Spleen (tissue), 11 donors: ENCODE measurements around the gene PCBP3. TPM values are rescaled to one million over a fixed set of nuclear protein-coding genes. Genes with fewer than 3 reads are reported as not detected.
A peak's percentile ranks its signal among the peaks of the same experiment; 100 is the strongest.

ENCODE experiments used
- DNase-seq: peaks from one replicate; pipeline ENCODE4 v3.0.0-alpha.2; 2020
- H3K27ac ChIP-seq, 8 donors: fragments of 200-600 bp; sonication (generic) in 7 of 8; 1 replicate in 4 of 8; 2 replicates in 4 of 8; pipeline versions ENCODE4 v1.5.0 to v1.8.0; 2016 to 2021; ENCODE audit warnings: inconsistent platforms in 4 of 8, mild to moderate bottlenecking in 4 of 8, moderate library complexity in 1 of 8
- H3K27me3 ChIP-seq, 7 donors: fragments of 200-600 bp; sonication (generic) in 6 of 7; replicated peaks in 1 of 7; 1 replicate in 4 of 7; 2 replicates in 3 of 7; pipeline versions ENCODE4 v1.5.0 to v1.8.0; 2016 to 2021; ENCODE audit warnings: inconsistent platforms in 3 of 7, mild to moderate bottlenecking in 1 of 7
- H3K36me3 ChIP-seq, 6 donors: fragments of 200-600 bp; sonication (generic) in 5 of 6; 1 replicate in 4 of 6; 2 replicates in 2 of 6; pipeline versions ENCODE4 v1.5.0 to v1.8.0; 2016 to 2021; ENCODE audit warnings: inconsistent platforms in 2 of 6
- H3K4me1 ChIP-seq, 6 donors: fragments of 200-600 bp; sonication (generic) in 5 of 6; 1 replicate in 3 of 6; 2 replicates in 3 of 6; pipeline versions ENCODE4 v1.5.0 to v1.8.0; 2016 to 2021; ENCODE audit warnings: inconsistent platforms in 3 of 6
- H3K4me3 ChIP-seq, 8 donors: fragments of 200-600 bp; sonication (generic) in 7 of 8; 1 replicate in 4 of 8; 2 replicates in 4 of 8; pipeline versions ENCODE4 v1.5.0 to v1.8.0; 2016 to 2021; ENCODE audit warnings: inconsistent platforms in 4 of 8, mild to moderate bottlenecking in 4 of 8, moderate library complexity in 2 of 8
- H3K9me3 ChIP-seq, 8 donors: fragments of 200-600 bp; sonication (generic) in 7 of 8; 1 replicate in 4 of 8; 2 replicates in 4 of 8; pipeline versions ENCODE4 v1.5.0 to v1.8.0; 2016 to 2021; ENCODE audit warnings: inconsistent platforms in 4 of 8
- CTCF ChIP-seq, 11 experiments: fragments of 200-600 bp in 7 of 11; fragments of 450-650 bp in 4 of 11; sonication (generic) in 4 of 11; IDR thresholded peaks in 8 of 11; conservative IDR thresholded peaks in 3 of 11; 1 replicate in 7 of 11; 2 replicates in 4 of 11; pipeline versions ENCODE4 v1.4.0 to v1.8.0; 2016 to 2021; ENCODE audit warnings: antibody characterized with exemption in 11 of 11, inconsistent platforms in 4 of 11, mild to moderate bottlenecking in 1 of 11
- POLR2A ChIP-seq, 3 donors: fragments of 450-650 bp; IDR thresholded peaks; one replicate each; pipeline ENCODE4 v1.5.1; 2017; ENCODE audit warnings: antibody characterized with exemption in 3 of 3, mild to moderate bottlenecking in 1 of 3
- POLR2AphosphoS5 ChIP-seq, 3 donors: sonication (generic); formaldehyde crosslinking; IDR thresholded peaks; one replicate each; pipeline ENCODE4 v1.5.1; 2017; ENCODE audit warnings: antibody characterized with exemption in 3 of 3
- WGBS, 5 donors: extraction: QIAGEN DNeasy Blood & Tissue Kit in 3 of 5; methylation state at CpG; one replicate each; pipeline versions ENCODE4 v1.1.5 to v1.1.7; 2013 to 2018; 5-methylcytosine and 5-hydroxymethylcytosine counted together
- intact Hi-C: fragments of 100-400 bp; cut with DNase I; formaldehyde crosslinking; loops from one replicate; pipeline ENCODE4 v1.15.0; 2023; ENCODE audit warnings: low total_unique reads
- polyA plus RNA-seq, 3 donors: library from polyadenylated mRNA; stranded (reverse); fragments of 200-250 nt; gene quantifications; one replicate each; pipeline ENCODE4 v1.2.1, GENCODE V29; 2013
- total RNA-seq, 7 donors: library from RNA; depleted of rRNA in 3 of 7; stranded (reverse); fragments of >200 nt in 3 of 7; fragmentation: NEBNext Ultra II Directional in 4 of 7; extraction: Animal tissue kit (Norgen Biotek cat#: 25700) in 4 of 7; gene quantifications; one replicate each; pipeline versions ENCODE4 v1.1.0 to v1.2.1, GENCODE V29; 2016 to 2021
- donor health status: healthy with polysubstance abuse.
- donor health status: DM: no; HTN: no; CAD: no; lungs with moderate emphysema.
- donor health status: DM: no; HTN: no; CAD: no.
- donor health status: Bipolar disorder and iron deficiency.
- donor health status: healthy.
- donor health status: DM: no; HTN: no; CAD: no.
- donor health status: DM: yes; HTN: yes; CAD: no.

Gene PCBP3
- total and polyA plus RNA-seq, 10 donors, result 4.2 to 31.6 (median 15.2) TPM

- Histone ChIP-seq H3K27me3 (no peaks in the 10 kb centered on the region), H3K27ac (no peak overlapping the region), H3K9me3 (no peaks in the 10 kb centered on the region), H3K36me3 (peaks cover 0 to 48% (median 3%) of the 10 kb centered on the region in 6 donors), H3K4me3 (no peak overlapping the region), H3K4me1 (no peaks in the 10 kb centered on the region)
- WGBS, 5 donors, result 91 to 98% (median 93%) methylated on average over 13 of the region's 13 CpGs
- peak; percentile 44 for DNase-seq
- intact Hi-C loops, result no loop called here
- TF ChIP-seq POLR2AphosphoS5 (IDR thresholded peaks at IDR 0.05), result no peak
- no peak for TF ChIP-seq CTCF (IDR thresholded peaks at IDR 0.05 in 8 of 11, conservative IDR thresholded peaks at IDR 0.05 in 3 of 11)
- no peak for TF ChIP-seq POLR2A (IDR thresholded peaks at IDR 0.05)
Observed at GRCh38 chr21:45906859-45907258, 263.3 kb downstream of the PCBP3 start.

GRCh38 chr21:45908536-45909237, 265.2 kb downstream of the PCBP3 start:
- Histone ChIP-seq H3K27ac (no peak overlapping the region), H3K4me1 (no peaks in the 10 kb centered on the region), H3K36me3 (peaks cover 0 to 45% (median 0%) of the 10 kb centered on the region in 6 donors), H3K9me3 (no peaks in the 10 kb centered on the region), H3K27me3 (no peaks in the 10 kb centered on the region), H3K4me3 (no peak overlapping the region)
- intact Hi-C loops, result no loop called here
- TF ChIP-seq POLR2A (IDR thresholded peaks at IDR 0.05) (no peak), CTCF (IDR thresholded peaks at IDR 0.05 in 8 of 11, conservative IDR thresholded peaks at IDR 0.05 in 3 of 11) (no peak), POLR2AphosphoS5 (IDR thresholded peaks at IDR 0.05) (no peak)
- no peak for DNase-seq
- WGBS, 5 donors, result 90 to 95% (median 92%) methylated on average over 27 of the region's 27 CpGs

GRCh38 chr21:45909238-45909988, 265.9 kb downstream of the PCBP3 start:
- Histone ChIP-seq H3K27ac (no peak overlapping the region), H3K9me3 (no peaks in the 10 kb centered on the region), H3K36me3 (peaks cover 0 to 44% (median 0%) of the 10 kb centered on the region in 6 donors), H3K4me3 (no peak overlapping the region), H3K4me1 (no peaks in the 10 kb centered on the region), H3K27me3 (no peaks in the 10 kb centered on the region)
- no peak for DNase-seq
- WGBS, 5 donors, result 87 to 94% (median 89%) methylated on average over 11 to 23 of the region's 23 CpGs
- TF ChIP-seq POLR2A (IDR thresholded peaks at IDR 0.05) (no peak), CTCF (IDR thresholded peaks at IDR 0.05 in 8 of 11, conservative IDR thresholded peaks at IDR 0.05 in 3 of 11) (no peak), POLR2AphosphoS5 (IDR thresholded peaks at IDR 0.05) (peak in 1 of 3 donors; percentile 11)
- intact Hi-C loops, result no loop called here

GRCh38 chr21:45910155-45910547, 266.6 kb downstream of the PCBP3 start:
- TF ChIP-seq CTCF (IDR thresholded peaks at IDR 0.05 in 8 of 11, conservative IDR thresholded peaks at IDR 0.05 in 3 of 11), result no peak
- no peak for TF ChIP-seq POLR2AphosphoS5 (IDR thresholded peaks at IDR 0.05)
- no peak for TF ChIP-seq POLR2A (IDR thresholded peaks at IDR 0.05)
- Histone ChIP-seq H3K4me3 (no peak overlapping the region), H3K27ac (no peak overlapping the region), H3K27me3 (no peaks in the 10 kb centered on the region), H3K9me3 (no peaks in the 10 kb centered on the region), H3K36me3 (peaks cover 0 to 37% (median 0%) of the 10 kb centered on the region in 6 donors), H3K4me1 (no peaks in the 10 kb centered on the region)
- DNase-seq, result no peak
- intact Hi-C loops, result no loop called here
- 64 to 93% (median 76%) methylated on average over 3 to 5 of the region's 5 CpGs for WGBS, 5 donors
